ENCODE measurements around the gene TNN.
"Not testable (repeated sequence)": the region's sequence is repeated elsewhere in the genome, so short reads cannot be mapped to it uniquely, and the experiment has no call there.

Gene TNN

GRCh38 chr1:175067362-175068106, at the start of gene TNN:
TSS of gene TNN (plus strand) at chr1:175067833. CDS start at chr1:175077419, 9,586 bp downstream.
- DNase-seq = no peak

GRCh38 chr1:175019524-175019923, 48.1 kb upstream of the TNN start:
- DNase-seq = no peak

GRCh38 chr1:175023043-175023921, 44.4 kb upstream of the TNN start, which contains the start of gene MRPS14:
TSS of gene MRPS14 (minus strand) at chr1:175023425. CDS start at chr1:175023408, 17 bp downstream.
- DNase-seq = peak; percentile 81

GRCh38 chr1:175023922-175024242, 43.8 kb upstream of the TNN start:
- not testable (repeated sequence) for DNase-seq

GRCh38 chr1:175024773-175025172, 42.9 kb upstream of the TNN start:
- no peak for DNase-seq

GRCh38 chr1:175033953-175034352, 33.7 kb upstream of the TNN start:
- DNase-seq = no peak

- DNase-seq = no peak
These were observed 32.9 kb upstream of the TNN start for GRCh38 chr1:175034775-175035174.

- no peak for DNase-seq
These were observed 31.8 kb upstream of the TNN start for GRCh38 chr1:175035865-175036264.

- DNase-seq = no peak
These were observed 31.2 kb upstream of the TNN start for GRCh38 chr1:175036476-175036875.

- DNase-seq = no peak
These were observed 30.2 kb upstream of the TNN start for GRCh38 chr1:175037416-175037815.

GRCh38 chr1:175040324-175040879, 27.2 kb upstream of the TNN start:
- no peak for DNase-seq

- no peak for DNase-seq
These were observed 25.0 kb upstream of the TNN start for GRCh38 chr1:175042650-175043049.

- DNase-seq = no peak
These were observed 23.8 kb upstream of the TNN start for GRCh38 chr1:175043824-175044223.

GRCh38 chr1:175044591-175044990, 23.0 kb upstream of the TNN start:
- DNase-seq = not testable (repeated sequence)

- DNase-seq = no peak
These were observed 22.5 kb upstream of the TNN start for GRCh38 chr1:175045097-175045496.

GRCh38 chr1:175045519-175045918, 22.1 kb upstream of the TNN start:
- no peak for DNase-seq

GRCh38 chr1:175050992-175051391, 16.6 kb upstream of the TNN start:
- no peak for DNase-seq

GRCh38 chr1:175054736-175055135, 12.9 kb upstream of the TNN start:
- no peak for DNase-seq

- no peak for DNase-seq
These were observed 5.3 kb upstream of the TNN start for GRCh38 chr1:175062339-175062738.

GRCh38 chr1:175062858-175063257, 4.8 kb upstream of the TNN start:
- DNase-seq = no peak

GRCh38 chr1:175070818-175071217, 3.2 kb downstream of the TNN start:
- DNase-seq = no peak

GRCh38 chr1:175071276-175071943, 3.8 kb downstream of the TNN start:
- no peak for DNase-seq

All from NCI-H524 treated with DMSO at 0.1 percent for 48 hours (cell line).